GM13976 (cell line): ENCODE results near the gene ATXN7.

ENCODE experiments used
- DNase-seq: peaks from one replicate; pipeline ENCODE4 v3.0.0; 2012; ENCODE audit warnings: low spot score
- in situ Hi-C: fragments of 300-500 bp; cut with MboI; formaldehyde crosslinking; loops from one replicate; pipeline ENCODE4 v1.12.0; 2022; ENCODE audit warnings: low sequenced_read_pairs, mixed read lengths, inconsistent platforms; ENCODE audit not compliant: unreplicated experiment
- TF ChIP-seq, protein P1 (sequence below): IDR thresholded peaks from 2 replicates; pipeline ENCODE4 v1.5.1; 2012; ENCODE audit warnings: borderline replicate concordance, mild to moderate bottlenecking; ENCODE audit not compliant: insufficient read depth; ENCODE audit errors: extremely low read depth, missing control alignments, control extremely low read depth

ATXN7 gene

DNA sequence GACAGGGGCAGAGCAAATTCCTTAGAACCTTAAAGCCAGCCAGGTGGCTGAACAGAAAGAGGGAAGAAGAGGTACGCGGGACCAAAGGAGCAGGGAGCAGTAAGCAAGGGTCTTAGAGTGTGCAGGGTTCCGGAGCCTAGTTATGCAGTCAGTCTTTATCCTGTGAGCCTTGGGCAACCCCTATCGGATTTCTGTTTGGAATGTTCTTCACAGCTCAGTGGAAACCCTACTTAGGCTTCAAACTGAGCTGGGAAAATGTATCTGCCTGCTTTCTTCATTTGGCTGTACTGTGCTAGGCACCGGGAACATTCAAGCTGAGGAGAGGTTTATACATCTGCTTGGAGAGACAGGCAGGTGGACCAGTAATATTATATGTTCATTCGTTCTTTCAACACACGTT lies 122.5 kb downstream of the ATXN7 start:
- in situ Hi-C loops = no loop called here
- TF ChIP-seq, protein P1, sequence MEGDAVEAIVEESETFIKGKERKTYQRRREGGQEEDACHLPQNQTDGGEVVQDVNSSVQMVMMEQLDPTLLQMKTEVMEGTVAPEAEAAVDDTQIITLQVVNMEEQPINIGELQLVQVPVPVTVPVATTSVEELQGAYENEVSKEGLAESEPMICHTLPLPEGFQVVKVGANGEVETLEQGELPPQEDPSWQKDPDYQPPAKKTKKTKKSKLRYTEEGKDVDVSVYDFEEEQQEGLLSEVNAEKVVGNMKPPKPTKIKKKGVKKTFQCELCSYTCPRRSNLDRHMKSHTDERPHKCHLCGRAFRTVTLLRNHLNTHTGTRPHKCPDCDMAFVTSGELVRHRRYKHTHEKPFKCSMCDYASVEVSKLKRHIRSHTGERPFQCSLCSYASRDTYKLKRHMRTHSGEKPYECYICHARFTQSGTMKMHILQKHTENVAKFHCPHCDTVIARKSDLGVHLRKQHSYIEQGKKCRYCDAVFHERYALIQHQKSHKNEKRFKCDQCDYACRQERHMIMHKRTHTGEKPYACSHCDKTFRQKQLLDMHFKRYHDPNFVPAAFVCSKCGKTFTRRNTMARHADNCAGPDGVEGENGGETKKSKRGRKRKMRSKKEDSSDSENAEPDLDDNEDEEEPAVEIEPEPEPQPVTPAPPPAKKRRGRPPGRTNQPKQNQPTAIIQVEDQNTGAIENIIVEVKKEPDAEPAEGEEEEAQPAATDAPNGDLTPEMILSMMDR = no peak
- DNase-seq = no peak

DNA sequence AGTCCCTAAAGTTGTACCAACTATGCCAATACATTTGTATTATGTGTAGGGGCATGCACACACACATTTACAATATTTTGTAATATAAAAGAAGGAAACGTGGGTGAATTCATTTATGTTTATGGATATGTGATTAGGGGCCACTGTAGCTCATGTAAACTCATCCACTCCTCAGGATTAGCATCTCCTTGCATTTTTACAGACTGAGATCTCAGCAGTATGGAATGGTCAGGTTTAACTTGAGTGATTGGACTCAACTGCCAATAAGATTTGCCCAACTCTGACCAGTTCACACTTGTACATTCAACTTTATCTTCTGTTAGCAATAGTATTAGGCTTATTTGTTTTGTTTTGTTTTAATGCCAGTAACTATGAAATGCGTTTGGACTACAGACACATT lies 123.2 kb downstream of the ATXN7 start:
- in situ Hi-C loops = no loop called here
- TF ChIP-seq, protein P1 = no peak
- DNase-seq = no peak

DNA sequence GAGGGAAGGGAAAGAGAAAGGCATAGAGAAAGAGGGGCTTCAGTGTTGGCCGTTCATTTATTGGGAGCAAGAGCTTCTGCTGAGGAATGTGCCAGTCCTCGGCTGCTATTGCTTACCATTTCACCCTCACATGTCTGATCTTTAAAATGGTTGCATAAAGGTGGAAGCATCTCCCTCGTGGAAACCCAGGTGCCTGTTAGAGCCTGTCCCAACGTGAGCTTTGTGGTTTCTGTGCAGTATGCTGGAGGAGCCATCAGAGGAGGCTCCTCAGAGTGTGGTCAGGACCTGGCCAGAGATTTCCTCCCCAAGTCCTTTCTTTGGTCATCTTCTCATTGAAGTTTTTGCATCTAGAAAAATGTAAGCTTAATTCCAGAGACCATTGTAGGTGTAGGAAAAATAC lies 125.3 kb downstream of the ATXN7 start:
- TF ChIP-seq, protein P1 = no peak
- in situ Hi-C loops = no loop called here
- no peak for DNase-seq

DNA sequence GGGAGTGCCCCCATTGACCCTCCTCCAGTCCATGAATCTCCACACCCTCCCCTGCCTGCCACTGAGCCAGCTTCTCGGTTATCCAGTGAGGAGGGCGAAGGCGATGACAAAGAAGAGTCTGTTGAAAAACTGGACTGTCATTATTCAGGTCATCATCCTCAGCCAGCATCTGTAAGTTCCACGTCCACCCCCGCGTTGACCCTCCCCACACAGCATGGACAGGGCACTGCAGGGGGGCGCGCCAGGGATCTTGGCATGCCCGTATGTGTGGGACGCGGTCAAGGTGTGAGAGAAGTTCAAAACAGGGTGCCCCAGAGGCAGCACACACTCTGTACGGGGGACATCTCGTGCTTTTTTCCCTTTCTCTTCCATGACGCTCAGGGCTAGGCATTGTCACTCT lies 126.5 kb downstream of the ATXN7 start:
- in situ Hi-C loops = no loop called here
- no peak for DNase-seq
- TF ChIP-seq, protein P1 = no peak

DNA sequence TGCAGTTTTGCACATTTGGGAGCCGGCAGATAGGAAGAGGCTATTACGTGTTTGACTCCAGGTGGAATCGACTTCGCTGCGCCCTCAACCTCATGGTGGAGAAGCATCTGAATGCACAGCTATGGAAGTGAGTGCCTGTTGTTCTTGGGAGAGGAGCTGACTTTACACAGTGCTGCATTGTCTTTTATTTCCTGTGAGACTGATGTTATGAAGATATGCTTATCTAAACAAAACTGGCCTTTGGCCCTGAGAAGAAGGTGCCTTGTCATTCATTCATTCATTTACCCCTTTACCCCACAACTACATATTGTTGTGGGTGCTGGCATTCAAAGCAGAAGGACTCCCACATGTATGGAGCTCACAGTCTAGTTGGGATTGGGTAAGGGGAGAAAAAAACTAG lies 127.1 kb downstream of the ATXN7 start:
- in situ Hi-C loops = no loop called here
- DNase-seq = no peak
- TF ChIP-seq, protein P1 = no peak

DNA sequence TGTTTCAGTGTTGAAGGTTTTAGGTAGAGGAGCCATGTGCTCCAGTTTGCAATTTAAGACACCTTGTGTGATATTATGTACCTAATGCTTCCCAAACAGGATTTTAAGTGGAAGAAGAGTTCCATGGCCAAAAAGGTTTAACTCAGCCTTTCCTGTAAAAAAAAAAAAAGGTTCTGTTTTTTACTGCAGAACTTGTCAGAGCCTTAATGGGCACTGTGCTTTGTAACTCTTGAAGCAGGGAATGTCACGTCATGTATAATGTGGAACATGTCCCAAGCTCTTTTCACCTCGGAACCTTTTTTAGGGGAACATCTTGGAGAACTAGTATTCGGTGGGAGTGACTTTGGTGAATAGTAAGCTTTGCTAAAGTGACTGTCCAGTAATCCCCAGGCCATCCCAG lies 128.0 kb downstream of the ATXN7 start:
- TF ChIP-seq, protein P1 = no peak
- in situ Hi-C loops = no loop called here
- no peak for DNase-seq
